Keratinocyte (primary cell): Measurements from ENCODE around the gene ZNF79. TPM values are rescaled to one million over a fixed set of nuclear protein-coding genes. Genes with fewer than 3 reads are reported as not detected.

Experiments used
- DNase-seq: peaks from one replicate; pipeline ENCODE4 v3.0.0-alpha.2; 2011; ENCODE audit warnings: low read depth, missing footprints, low spot score
- FAIRE-seq: peaks from 2 replicates; lab custom pipeline; 2011; peaks lifted over from hg19 to GRCh38; lab: Jason Lieb, UNC
- H2AFZ ChIP-seq: 2 replicates; pipeline ENCODE4 v1.6.0; 2012; ENCODE audit warnings: low read length, control low read depth, inconsistent platforms; ENCODE audit not compliant: control insufficient read depth
- H3K27ac ChIP-seq: 2 replicates; pipeline ENCODE4 v1.5.1; 2011; ENCODE audit warnings: low read length; ENCODE audit not compliant: control insufficient read depth, insufficient read depth
- H3K27me3 ChIP-seq: 3 replicates; pipeline ENCODE4 v1.6.0; 2011; ENCODE audit warnings: low read length; ENCODE audit not compliant: control insufficient read depth, insufficient read depth; ENCODE audit errors: extremely low read depth
- H3K36me3 ChIP-seq, 2 experiments: 2 replicates in 1 of 2; 3 replicates in 1 of 2; pipeline ENCODE4 v1.5.1; 2011; ENCODE audit warnings: low read length in 2 of 2, mild to moderate bottlenecking in 1 of 2; ENCODE audit not compliant: control insufficient read depth in 2 of 2, insufficient read depth in 2 of 2; ENCODE audit errors: extremely low read depth in 1 of 2
- H3K4me1 ChIP-seq: 3 replicates; pipeline ENCODE4 v1.5.1; 2011; ENCODE audit warnings: low read length; ENCODE audit not compliant: control insufficient read depth, insufficient read depth; ENCODE audit errors: extremely low read depth
- H3K4me2 ChIP-seq: 3 replicates; pipeline ENCODE4 v1.6.0; 2011; ENCODE audit warnings: low read depth, low read length; ENCODE audit not compliant: control insufficient read depth, insufficient read depth; ENCODE audit errors: extremely low read depth
- H3K4me3 ChIP-seq, 3 experiments: fragments of 200-600 bp in 1 of 3; sonication (generic) in 1 of 3; 2 replicates in 2 of 3; 3 replicates in 1 of 3; pipeline ENCODE4 v1.5.1; 2011 to 2016; ENCODE audit warnings: low read length in 3 of 3, mild to moderate bottlenecking in 3 of 3, control low read depth in 2 of 3, inconsistent platforms in 1 of 3, low read depth in 1 of 3, mixed read lengths in 1 of 3, mixed run types in 1 of 3, moderate library complexity in 1 of 3; ENCODE audit not compliant: control insufficient read depth in 2 of 3, insufficient read depth in 2 of 3; ENCODE audit errors: extremely low read depth in 1 of 3
- H3K79me2 ChIP-seq: 2 replicates; pipeline ENCODE4 v1.6.0; 2012; ENCODE audit warnings: low read length; ENCODE audit not compliant: control insufficient read depth, insufficient read depth
- H3K9ac ChIP-seq: 3 replicates; pipeline ENCODE4 v1.6.0; 2011; ENCODE audit warnings: low read length; ENCODE audit not compliant: control insufficient read depth, insufficient read depth; ENCODE audit errors: extremely low read depth
- H3K9me1 ChIP-seq: 3 replicates; pipeline ENCODE4 v1.6.0; 2011; ENCODE audit warnings: low read length; ENCODE audit not compliant: control insufficient read depth, insufficient read depth; ENCODE audit errors: extremely low read depth
- H3K9me3 ChIP-seq: 2 replicates; pipeline ENCODE4 v1.5.1; 2012; ENCODE audit warnings: low read depth, low read length; ENCODE audit not compliant: control insufficient read depth
- H4K20me1 ChIP-seq: 3 replicates; pipeline ENCODE4 v1.6.0; 2011; ENCODE audit warnings: low read length; ENCODE audit not compliant: control insufficient read depth, insufficient read depth; ENCODE audit errors: extremely low read depth
- EZH2 ChIP-seq: IDR thresholded peaks from one replicate; pipeline ENCODE4 v1.6.1; 2012; ENCODE audit warnings: inconsistent platforms, mild to moderate bottlenecking, low read length, moderate library complexity
- dilution Hi-C: fragments of 300-500 bp; cut with MboI; formaldehyde crosslinking; loops from one replicate; pipeline ENCODE4 v1.7.0; 2020; ENCODE audit warnings: low sequenced_read_pairs; ENCODE audit not compliant: extremely low pct_ligation_motif_present
- polyA plus RNA-seq, 5 experiments: library from polyadenylated mRNA; depleted of rRNA in 3 of 5; stranded (reverse) in 3 of 5; stranded (forward) in 1 of 5; unstranded in 1 of 5; fragments of >200 nt; gene quantifications; 1 replicate in 1 of 5; 2 replicates in 3 of 5; 3 replicates in 1 of 5; pipeline versions ENCODE4 v1.2.1 to v1.2.3, GENCODE V29; 2011 to 2012; ENCODE audit warnings: missing spikeins in 2 of 5, low read depth in 1 of 5, low replicate concordance in 1 of 5
- TF ChIP-seq, protein P1 (sequence below), 3 experiments: IDR thresholded peaks in 1 of 3; conservative IDR thresholded peaks in 1 of 3; optimal IDR thresholded peaks in 1 of 3; 2 replicates in 2 of 3; 3 replicates in 1 of 3; pipeline versions ENCODE3 to v1.5.1; 2011; ENCODE audit warnings: low read length in 3 of 3, mild to moderate bottlenecking in 3 of 3, moderate library complexity in 2 of 3, control low read depth in 1 of 3, inconsistent platforms in 1 of 3; ENCODE audit not compliant: insufficient read depth in 2 of 3; ENCODE audit errors: extremely low read depth in 1 of 3

Gene ZNF79
- polyA plus RNA-seq, 1 donor (not counting 4 experiments of a cell fraction or from before 2014, with no cell fraction given): 4.8 TPM

DNA sequence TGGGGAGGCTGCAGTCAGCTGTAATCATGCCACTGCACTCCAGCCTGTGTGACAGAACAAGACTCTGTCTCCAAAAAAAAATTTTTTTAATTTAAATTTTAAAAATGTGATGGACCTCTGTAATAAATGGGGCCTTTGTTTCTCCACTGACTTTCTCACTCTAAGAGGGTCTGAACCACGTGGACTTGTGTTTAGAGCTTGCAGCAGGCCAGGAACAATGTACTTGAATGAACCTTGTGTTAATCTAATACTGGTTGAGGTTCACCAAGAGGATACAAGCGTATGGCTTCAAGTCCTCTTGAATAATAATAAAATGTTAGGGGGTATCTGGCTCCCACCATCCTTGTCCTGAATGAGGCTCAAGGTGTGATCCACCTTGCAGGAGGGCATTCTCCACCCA, 41.6 kb upstream of the ZNF79 start:
- Histone ChIP-seq H3K4me1 (no peaks in the 10 kb centered on the region), H3K79me2 (no peaks in the 10 kb centered on the region), H3K27ac (no peak overlapping the region), H3K4me3 (no peak overlapping the region), H4K20me1 (no peaks in the 10 kb centered on the region), H3K9me3 (no peaks in the 10 kb centered on the region), H3K9me1 (no peaks in the 10 kb centered on the region), H3K9ac (no peak overlapping the region), H2AFZ (no peak overlapping the region), H3K27me3 (no peaks in the 10 kb centered on the region), H3K4me2 (no peak overlapping the region), H3K36me3 (no peaks in the 10 kb centered on the region)
- FAIRE-seq: no peak
- TF ChIP-seq, protein P1, sequence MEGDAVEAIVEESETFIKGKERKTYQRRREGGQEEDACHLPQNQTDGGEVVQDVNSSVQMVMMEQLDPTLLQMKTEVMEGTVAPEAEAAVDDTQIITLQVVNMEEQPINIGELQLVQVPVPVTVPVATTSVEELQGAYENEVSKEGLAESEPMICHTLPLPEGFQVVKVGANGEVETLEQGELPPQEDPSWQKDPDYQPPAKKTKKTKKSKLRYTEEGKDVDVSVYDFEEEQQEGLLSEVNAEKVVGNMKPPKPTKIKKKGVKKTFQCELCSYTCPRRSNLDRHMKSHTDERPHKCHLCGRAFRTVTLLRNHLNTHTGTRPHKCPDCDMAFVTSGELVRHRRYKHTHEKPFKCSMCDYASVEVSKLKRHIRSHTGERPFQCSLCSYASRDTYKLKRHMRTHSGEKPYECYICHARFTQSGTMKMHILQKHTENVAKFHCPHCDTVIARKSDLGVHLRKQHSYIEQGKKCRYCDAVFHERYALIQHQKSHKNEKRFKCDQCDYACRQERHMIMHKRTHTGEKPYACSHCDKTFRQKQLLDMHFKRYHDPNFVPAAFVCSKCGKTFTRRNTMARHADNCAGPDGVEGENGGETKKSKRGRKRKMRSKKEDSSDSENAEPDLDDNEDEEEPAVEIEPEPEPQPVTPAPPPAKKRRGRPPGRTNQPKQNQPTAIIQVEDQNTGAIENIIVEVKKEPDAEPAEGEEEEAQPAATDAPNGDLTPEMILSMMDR (optimal IDR thresholded peaks at IDR 0.05 in 1 of 3, IDR thresholded peaks at IDR 0.05 in 1 of 3, conservative IDR thresholded peaks at IDR 0.05 in 1 of 3; ENCODE audit: extremely low read depth in 1 of 3, insufficient read depth in 2 of 3, low read length in 3 of 3): no peak
- TF ChIP-seq EZH2: no peak
- dilution Hi-C loops: no loop called here
- DNase-seq: no peak

DNA sequence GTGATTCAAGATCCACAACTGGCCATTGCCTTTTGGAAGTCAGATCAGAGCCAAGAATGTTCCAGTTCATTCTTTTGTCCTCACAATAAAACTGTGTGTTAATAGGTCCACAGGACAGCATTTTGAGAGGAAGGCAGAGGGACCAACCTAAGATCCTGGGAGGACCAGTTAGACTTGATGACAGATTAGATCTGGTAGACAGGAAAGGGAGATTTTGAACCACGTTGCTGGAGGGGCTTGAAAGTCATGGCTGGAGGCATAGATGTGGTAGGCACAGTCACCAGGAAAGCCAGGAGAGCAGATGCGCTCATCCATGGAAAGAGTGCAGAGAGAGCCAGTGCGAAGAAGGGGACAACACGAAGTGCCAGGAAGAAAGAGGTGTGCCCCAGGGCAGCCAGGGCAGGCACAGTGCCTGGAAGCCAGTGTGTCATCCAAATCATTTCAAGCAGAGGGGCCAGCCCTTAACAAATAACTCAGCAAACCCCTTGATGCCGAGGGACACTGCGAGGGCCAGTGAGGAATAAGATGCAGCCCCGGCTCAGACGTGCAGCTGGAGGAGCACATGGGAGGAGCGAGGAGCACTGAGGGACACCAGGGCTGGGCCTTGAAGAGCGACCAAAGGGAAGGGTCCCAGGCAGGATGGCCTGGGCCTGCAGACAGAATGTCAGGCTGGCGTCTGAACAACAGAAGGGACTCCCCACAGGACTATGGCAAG, 40.0 kb upstream of the ZNF79 start:
- DNase-seq (no peak), FAIRE-seq (no peak)
- no peaks in the 10 kb centered on the region for H3K9me1 ChIP-seq
- H3K9ac ChIP-seq: no peak overlapping the region
- no peaks in the 10 kb centered on the region for H3K36me3 ChIP-seq
- H4K20me1 ChIP-seq: no peaks in the 10 kb centered on the region
- H2AFZ ChIP-seq: no peak overlapping the region
- no peaks in the 10 kb centered on the region for H3K27me3 ChIP-seq
- dilution Hi-C loops: no loop called here
- no peak for TF ChIP-seq EZH2
- TF ChIP-seq, protein P1 (optimal IDR thresholded peaks at IDR 0.05 in 1 of 3, IDR thresholded peaks at IDR 0.05 in 1 of 3, conservative IDR thresholded peaks at IDR 0.05 in 1 of 3; ENCODE audit: extremely low read depth in 1 of 3, insufficient read depth in 2 of 3, low read length in 3 of 3): no peak
- no peak overlapping the region for H3K4me2 ChIP-seq
- no peak overlapping the region for H3K4me3 ChIP-seq
- H3K27ac ChIP-seq: no peak overlapping the region
- H3K4me1 ChIP-seq: peaks cover 12% of the 10 kb centered on the region
- H3K9me3 ChIP-seq: no peaks in the 10 kb centered on the region
- no peaks in the 10 kb centered on the region for H3K79me2 ChIP-seq
